Prostate gland (tissue), 2 donors: Measurements from ENCODE around the gene CLASP2. TPM values are rescaled to one million over a fixed set of nuclear protein-coding genes. Genes with fewer than 3 reads are reported as not detected.
"Not testable (repeated sequence)": the region's sequence is repeated elsewhere in the genome, so short reads cannot be mapped to it uniquely, and the experiment has no call there.

Experiments used
- DNase-seq: peaks from one replicate; pipeline ENCODE4 v3.0.0-alpha.2; 2019; ENCODE audit warnings: low spot score
- H3K27ac ChIP-seq, 2 donors: fragments of 200-600 bp; sonication (generic); 2 replicates each; pipeline ENCODE4 v1.5.1; 2017 to 2019
- H3K27me3 ChIP-seq: fragments of 200-600 bp; sonication (generic); replicated peaks from 2 replicates; pipeline ENCODE4 v1.5.1; 2019; ENCODE audit not compliant: insufficient read depth
- H3K36me3 ChIP-seq, 2 donors: fragments of 200-600 bp; sonication (generic); 1 replicate in 1 of 2; 2 replicates in 1 of 2; pipeline versions ENCODE4 v1.5.1 to v1.8.1; 2017 to 2019
- H3K4me1 ChIP-seq: fragments of 200-600 bp; sonication (generic); replicated peaks from 2 replicates; pipeline ENCODE4 v1.5.1; 2019
- H3K4me3 ChIP-seq, 2 donors: fragments of 200-600 bp; sonication (generic); 2 replicates each; pipeline ENCODE4 v1.5.1; 2017 to 2019
- H3K9me3 ChIP-seq: fragments of 200-600 bp; sonication (generic); 2 replicates; pipeline ENCODE4 v1.5.1; 2017
- POLR2A ChIP-seq: fragments of 450-650 bp; IDR thresholded peaks from one replicate; pipeline ENCODE4 v1.6.1; 2016; ENCODE audit warnings: antibody characterized with exemption, mild to moderate bottlenecking
- POLR2AphosphoS5 ChIP-seq: sonication (generic); formaldehyde crosslinking; IDR thresholded peaks from one replicate; pipeline ENCODE4 v1.6.1; 2017; ENCODE audit warnings: antibody characterized with exemption
- WGBS: methylation state at CpG from one replicate; pipeline ENCODE4 v1.1.5; 2018; 5-methylcytosine and 5-hydroxymethylcytosine counted together
- intact Hi-C: fragments of 100-400 bp; cut with DNase I; formaldehyde crosslinking; loops from one replicate; pipeline ENCODE4 v1.14.2; 2022
- small RNA-seq, 2 donors: library from RNA; depleted of rRNA; stranded (forward); fragments of <200 nt; gene quantifications; one replicate each; pipeline ENCODE3, GENCODE V24; 2016
- total RNA-seq, 2 donors: library from RNA; depleted of rRNA; stranded (reverse); fragments of >200 nt; gene quantifications; one replicate each; pipeline ENCODE4 v1.1.0, GENCODE V29; 2016
- TF ChIP-seq, protein P1 (sequence below), 4 experiments: fragments of 200-600 bp in 2 of 4; fragments of 450-650 bp in 2 of 4; sonication (generic) in 2 of 4; IDR thresholded peaks; 1 replicate in 3 of 4; 2 replicates in 1 of 4; pipeline ENCODE4 v1.5.1; 2016 to 2019; ENCODE audit warnings: antibody characterized with exemption in 4 of 4, mild to moderate bottlenecking in 2 of 4, moderate library complexity in 2 of 4

CLASP2 gene
- total RNA-seq, 2 donors from 2014 or later, result 34.5 to 73.2 TPM

DNA sequence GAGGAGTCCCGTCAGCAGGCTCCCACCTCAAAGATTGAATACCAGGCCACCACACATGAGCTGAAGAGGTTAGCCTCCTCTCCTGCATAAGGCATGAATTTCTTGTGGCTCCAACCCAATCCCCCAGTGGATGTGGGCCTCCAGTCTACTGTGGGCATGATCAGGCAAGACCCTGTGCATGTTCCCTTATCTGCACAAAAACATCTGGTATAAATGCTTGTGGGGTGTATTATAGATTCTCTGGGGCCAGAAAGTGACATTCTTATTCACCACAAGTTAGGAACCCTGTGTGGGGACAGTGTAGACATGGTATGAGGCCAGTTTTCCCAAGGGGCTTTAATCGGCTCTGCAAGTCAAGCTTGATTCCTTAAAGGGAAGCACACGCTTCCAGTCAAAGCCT, 259.6 kb downstream of the CLASP2 start:
- no peak overlapping the region for H3K27ac ChIP-seq
- 99% methylated on average over 3 of the region's 3 CpGs for WGBS
- no peaks in the 10 kb centered on the region for H3K36me3 ChIP-seq
- H3K27me3 ChIP-seq, result no peaks in the 10 kb centered on the region
- intact Hi-C loops, result no loop called here
- TF ChIP-seq POLR2A (no peak), POLR2AphosphoS5 (no peak)
- TF ChIP-seq, protein P1, sequence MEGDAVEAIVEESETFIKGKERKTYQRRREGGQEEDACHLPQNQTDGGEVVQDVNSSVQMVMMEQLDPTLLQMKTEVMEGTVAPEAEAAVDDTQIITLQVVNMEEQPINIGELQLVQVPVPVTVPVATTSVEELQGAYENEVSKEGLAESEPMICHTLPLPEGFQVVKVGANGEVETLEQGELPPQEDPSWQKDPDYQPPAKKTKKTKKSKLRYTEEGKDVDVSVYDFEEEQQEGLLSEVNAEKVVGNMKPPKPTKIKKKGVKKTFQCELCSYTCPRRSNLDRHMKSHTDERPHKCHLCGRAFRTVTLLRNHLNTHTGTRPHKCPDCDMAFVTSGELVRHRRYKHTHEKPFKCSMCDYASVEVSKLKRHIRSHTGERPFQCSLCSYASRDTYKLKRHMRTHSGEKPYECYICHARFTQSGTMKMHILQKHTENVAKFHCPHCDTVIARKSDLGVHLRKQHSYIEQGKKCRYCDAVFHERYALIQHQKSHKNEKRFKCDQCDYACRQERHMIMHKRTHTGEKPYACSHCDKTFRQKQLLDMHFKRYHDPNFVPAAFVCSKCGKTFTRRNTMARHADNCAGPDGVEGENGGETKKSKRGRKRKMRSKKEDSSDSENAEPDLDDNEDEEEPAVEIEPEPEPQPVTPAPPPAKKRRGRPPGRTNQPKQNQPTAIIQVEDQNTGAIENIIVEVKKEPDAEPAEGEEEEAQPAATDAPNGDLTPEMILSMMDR (IDR thresholded peaks at IDR 0.05), result no peak
- DNase-seq, result no peak
- H3K4me3 ChIP-seq, result no peak overlapping the region
- H3K9me3 ChIP-seq, result no peaks in the 10 kb centered on the region
- no peaks in the 10 kb centered on the region for H3K4me1 ChIP-seq

DNA sequence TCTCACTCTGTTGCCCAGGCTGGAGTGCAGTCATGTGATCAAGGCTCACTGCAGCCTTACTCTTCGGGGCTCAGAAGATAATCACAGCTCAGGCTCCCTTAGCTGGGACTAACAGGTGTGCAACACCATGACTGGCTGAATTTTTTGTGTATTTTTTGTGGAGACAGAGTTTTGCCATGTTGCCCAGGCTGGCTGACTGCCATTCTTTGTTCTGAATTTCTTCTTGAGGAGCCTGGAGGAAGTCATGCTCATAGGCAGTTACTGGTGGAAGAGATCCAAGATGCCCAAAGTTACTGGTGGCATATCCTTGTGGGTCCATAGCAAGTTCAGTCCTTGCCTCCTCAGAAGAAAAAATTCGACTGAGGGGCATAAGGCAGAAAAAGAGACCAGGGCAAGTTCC, 261.3 kb downstream of the CLASP2 start:
- no peaks in the 10 kb centered on the region for H3K9me3 ChIP-seq
- H3K4me1 ChIP-seq, result no peaks in the 10 kb centered on the region
- 57% methylated on average over 2 of the region's 2 CpGs for WGBS
- H3K4me3 ChIP-seq, result no peak overlapping the region
- no peaks in the 10 kb centered on the region for H3K27me3 ChIP-seq
- intact Hi-C loops, result no loop called here
- H3K36me3 ChIP-seq, result no peaks in the 10 kb centered on the region
- TF ChIP-seq POLR2A (no peak), POLR2AphosphoS5 (no peak)
- TF ChIP-seq, protein P1 (IDR thresholded peaks at IDR 0.05), result no peak
- no peak for DNase-seq
- no peak overlapping the region for H3K27ac ChIP-seq

DNA sequence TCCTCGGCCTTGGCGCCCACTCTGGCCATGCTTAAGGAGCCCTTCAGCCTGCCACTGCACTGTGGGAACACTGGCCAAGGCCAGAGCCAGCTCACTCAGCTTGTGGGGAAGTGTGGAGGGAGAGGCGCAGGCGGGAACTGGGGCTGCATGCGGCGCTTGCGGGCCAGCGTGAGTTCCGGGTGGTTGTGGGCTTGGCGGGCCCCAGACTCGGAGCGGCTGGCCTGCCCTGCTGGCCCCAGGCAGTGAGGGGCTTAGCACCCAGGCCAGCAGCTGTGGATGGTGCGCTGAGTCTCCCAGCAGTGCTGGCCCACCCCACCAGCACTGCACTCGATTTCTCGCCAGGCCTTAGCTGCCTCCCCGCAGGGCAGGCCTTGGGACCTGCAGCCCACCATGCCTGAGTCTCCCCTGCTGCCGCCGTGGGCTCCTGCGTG, 264.7 kb downstream of the CLASP2 start:
- TF ChIP-seq POLR2AphosphoS5 (no peak), POLR2A (no peak)
- TF ChIP-seq, protein P1 (IDR thresholded peaks at IDR 0.05), result no peak
- intact Hi-C loops, result no loop called here
- Histone ChIP-seq H3K4me3 (no peak overlapping the region), H3K27me3 (no peaks in the 10 kb centered on the region), H3K4me1 (no peaks in the 10 kb centered on the region), H3K27ac (no peak overlapping the region), H3K9me3 (no peaks in the 10 kb centered on the region), H3K36me3 (no peaks in the 10 kb centered on the region)
- WGBS, result 92% methylated on average over 17 of the region's 19 CpGs
- DNase-seq, result no peak

DNA sequence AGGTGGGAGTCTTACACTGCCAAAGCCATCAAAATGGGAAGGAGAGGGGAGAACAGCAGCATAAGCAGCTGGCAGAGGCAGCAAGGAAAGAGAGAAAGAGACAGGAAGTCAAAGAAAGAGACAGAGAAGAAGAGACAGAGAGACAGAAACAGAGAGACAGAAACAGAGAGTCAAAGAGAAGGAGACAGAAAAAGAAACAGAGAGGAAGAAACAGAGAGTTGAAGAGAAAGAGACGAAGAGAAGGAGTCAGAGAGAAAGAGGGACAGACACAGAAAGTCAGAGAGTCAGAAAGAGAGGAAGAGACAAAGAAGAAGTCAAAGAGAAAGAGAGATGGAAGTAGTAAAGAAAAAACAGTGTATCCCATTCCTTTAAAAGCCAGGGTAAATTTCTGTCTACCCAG, 266.1 kb downstream of the CLASP2 start:
- H3K27ac ChIP-seq, intact Hi-C loops, H3K4me1 ChIP-seq, H3K9me3 ChIP-seq, H3K27me3 ChIP-seq, DNase-seq, H3K36me3 ChIP-seq, H3K4me3 ChIP-seq: not testable (repeated sequence)
- 96% methylated on average over 1 of the region's 1 CpG for WGBS

DNA sequence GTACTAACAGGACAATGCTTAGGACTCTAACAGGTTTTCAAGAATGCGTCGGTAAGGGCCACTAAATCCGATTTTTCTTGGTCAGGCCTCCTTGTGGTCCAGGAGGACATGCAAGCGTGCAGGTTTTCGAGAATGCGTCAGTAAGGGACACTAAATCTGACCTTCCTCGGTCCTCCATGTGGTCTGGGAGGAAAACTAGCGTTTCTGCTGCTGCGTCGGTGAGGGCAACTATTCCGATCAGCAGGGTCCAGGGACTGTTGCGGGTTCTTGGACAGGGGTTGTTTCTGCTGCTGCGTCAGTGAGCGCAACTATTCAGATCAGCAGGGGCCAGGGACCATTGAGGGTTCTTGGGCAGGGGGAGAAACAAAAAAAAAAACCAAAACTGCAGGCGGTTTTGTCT, 270.1 kb downstream of the CLASP2 start:
- TF ChIP-seq POLR2A (no peak), POLR2AphosphoS5 (no peak)
- TF ChIP-seq, protein P1 (IDR thresholded peaks at IDR 0.05), result no peak
- H3K4me1 ChIP-seq, result no peaks in the 10 kb centered on the region
- no peak overlapping the region for H3K4me3 ChIP-seq
- H3K27me3 ChIP-seq, result no peaks in the 10 kb centered on the region
- H3K36me3 ChIP-seq, result no peaks in the 10 kb centered on the region
- 95% methylated on average over 15 of the region's 15 CpGs for WGBS
- H3K9me3 ChIP-seq, result no peaks in the 10 kb centered on the region
- H3K27ac ChIP-seq, result no peak overlapping the region
- DNase-seq, result no peak
- intact Hi-C loops, result loop anchor here (10.0 kb wide), 1 partner anchor 207 kb away; no protein-coding TSS in a partner anchor

DNA sequence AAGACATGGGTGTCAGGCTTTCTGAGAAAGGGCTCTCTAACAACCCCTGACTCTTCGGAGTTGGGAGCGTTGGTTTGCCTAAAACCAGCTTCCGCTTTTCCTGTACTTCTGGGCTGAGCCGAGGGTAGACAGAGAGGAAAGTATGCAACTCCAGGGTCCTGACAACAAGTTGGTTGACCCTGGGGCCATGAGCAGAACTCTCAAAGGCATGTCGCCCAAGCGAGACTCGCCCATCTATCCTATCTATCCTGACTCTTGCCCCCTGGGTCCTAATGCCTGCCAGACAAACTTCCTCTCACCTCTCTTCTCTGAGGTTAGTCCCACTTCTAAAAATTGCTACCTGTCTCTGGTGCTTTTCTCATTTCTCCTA, 270.8 kb downstream of the CLASP2 start:
- not testable (repeated sequence) for H3K4me3 ChIP-seq, H3K36me3 ChIP-seq, H3K27ac ChIP-seq, H3K9me3 ChIP-seq, H3K27me3 ChIP-seq, DNase-seq, H3K4me1 ChIP-seq
- intact Hi-C loops, result loop anchor here (10.0 kb wide), 1 partner anchor 208 kb away; no protein-coding TSS in a partner anchor
- WGBS, result 89% methylated on average over 7 of the region's 7 CpGs

Small RNAs within 50 kb of the gene (small RNA-seq; reads per million reads assigned to genes)
- 0 reads per million in 2 donors for gene COX6CP10
- gene RNA5SP128, result 0 reads per million in 2 donors

Other genes starting within 250 kb of the CLASP2 start
- 100 to 1,000 TPM; 165 to 251 TPM for gene PDCD6IP, start 80.4 kb upstream of the CLASP2 start, total RNA-seq